ENCODE results near the gene CHEK2. TPM values are rescaled to one million over a fixed set of nuclear protein-coding genes. Genes with fewer than 3 reads are reported as not detected.
"Not testable (repeated sequence)": the region's sequence is repeated elsewhere in the genome, so short reads cannot be mapped to it uniquely, and the experiment has no call there.

Gene CHEK2
- total RNA-seq, 6 experiments from 2014 or later = 2.0 to 6.3 (median 4.2) TPM

DNA sequence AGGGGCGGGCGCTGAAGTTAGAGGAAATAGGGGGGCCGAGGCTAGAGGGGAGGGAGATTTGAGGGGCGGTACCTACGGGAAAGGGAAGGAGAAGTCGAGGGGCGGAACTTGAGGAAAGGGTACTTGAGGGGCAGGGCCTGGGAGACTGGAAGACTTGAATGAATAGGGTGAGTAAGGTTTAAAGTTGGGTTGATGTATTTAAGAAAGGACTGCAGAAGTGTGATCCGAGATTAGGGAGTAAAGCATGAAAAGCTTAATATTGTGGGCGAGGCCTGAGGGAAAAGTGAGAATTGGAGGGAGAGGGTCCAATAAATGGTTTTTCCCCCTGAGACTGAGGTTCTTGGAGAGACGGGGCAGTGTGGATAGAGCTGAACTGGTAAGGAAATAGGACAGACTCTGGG lies 942 bp upstream of the CHEK2 start:
- WGBS (ENCODE audit: insufficient coverage, low coverage, low lambda C conversion rate, missing lambda C conversion rate) = 4% methylated on average over 10 of the region's 10 CpGs
- H3K36me3 ChIP-seq = peaks cover 0 to 27% (median 2%) of the 10 kb centered on the region in 4 donors
- peak overlapping the region; percentile 95 to 97 (median 97) for H3K27ac ChIP-seq
- H3K4me3 ChIP-seq = peak overlapping the region; percentile 63 to 100 (median 99)
- ATAC-seq (no peak), DNase-seq (no peak)
- no peak for TF ChIP-seq POLR2A (IDR thresholded peaks at IDR 0.05)
- TF ChIP-seq, protein P1, sequence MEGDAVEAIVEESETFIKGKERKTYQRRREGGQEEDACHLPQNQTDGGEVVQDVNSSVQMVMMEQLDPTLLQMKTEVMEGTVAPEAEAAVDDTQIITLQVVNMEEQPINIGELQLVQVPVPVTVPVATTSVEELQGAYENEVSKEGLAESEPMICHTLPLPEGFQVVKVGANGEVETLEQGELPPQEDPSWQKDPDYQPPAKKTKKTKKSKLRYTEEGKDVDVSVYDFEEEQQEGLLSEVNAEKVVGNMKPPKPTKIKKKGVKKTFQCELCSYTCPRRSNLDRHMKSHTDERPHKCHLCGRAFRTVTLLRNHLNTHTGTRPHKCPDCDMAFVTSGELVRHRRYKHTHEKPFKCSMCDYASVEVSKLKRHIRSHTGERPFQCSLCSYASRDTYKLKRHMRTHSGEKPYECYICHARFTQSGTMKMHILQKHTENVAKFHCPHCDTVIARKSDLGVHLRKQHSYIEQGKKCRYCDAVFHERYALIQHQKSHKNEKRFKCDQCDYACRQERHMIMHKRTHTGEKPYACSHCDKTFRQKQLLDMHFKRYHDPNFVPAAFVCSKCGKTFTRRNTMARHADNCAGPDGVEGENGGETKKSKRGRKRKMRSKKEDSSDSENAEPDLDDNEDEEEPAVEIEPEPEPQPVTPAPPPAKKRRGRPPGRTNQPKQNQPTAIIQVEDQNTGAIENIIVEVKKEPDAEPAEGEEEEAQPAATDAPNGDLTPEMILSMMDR (IDR thresholded peaks at IDR 0.05) = no peak
- H3K9me3 ChIP-seq = no peaks in the 10 kb centered on the region
- H3K27me3 ChIP-seq = no peaks in the 10 kb centered on the region
- peaks cover 0 to 26% (median 7%) of the 10 kb centered on the region in 4 donors for H3K4me1 ChIP-seq
- intact Hi-C loops (cut with DNase I) = no loop called here

DNA sequence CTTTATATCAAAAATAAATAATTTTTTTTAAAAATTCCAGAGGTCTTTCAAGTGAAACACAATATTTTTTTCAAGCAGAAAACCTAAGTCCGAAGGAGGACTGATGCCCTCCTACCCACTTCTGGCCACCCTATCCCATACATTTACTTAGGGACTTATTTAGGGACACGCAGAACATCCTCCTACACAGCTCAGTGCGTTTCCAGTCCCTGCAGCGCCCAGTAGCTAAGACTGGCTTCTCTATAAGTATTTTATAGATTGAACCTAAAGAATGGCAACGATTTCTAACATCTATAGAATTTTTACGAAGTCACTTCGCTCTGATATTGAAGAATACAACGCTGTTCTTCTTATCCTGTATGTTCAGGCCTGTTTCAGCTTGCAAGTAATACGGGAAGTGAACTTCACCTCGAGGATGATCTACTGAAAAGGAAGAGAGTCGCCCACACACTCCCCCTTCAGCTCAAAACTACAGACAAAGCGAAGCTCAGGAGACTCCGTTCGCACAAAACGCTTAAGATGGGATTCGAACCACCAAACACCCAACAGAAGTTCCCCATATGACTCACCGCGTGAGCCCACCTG lies 328 bp downstream of the CHEK2 start:
- Histone ChIP-seq H3K36me3 (peaks cover 0 to 27% (median 2%) of the 10 kb centered on the region in 4 donors), H3K27ac (peak overlapping the region in 1 of 3 donors; percentile 97), H3K4me1 (peaks cover 0 to 16% (median 2%) of the 10 kb centered on the region in 4 donors), H3K9me3 (no peaks in the 10 kb centered on the region), H3K4me3 (peak overlapping the region; percentile 63 to 100 (median 99)), H3K27me3 (no peaks in the 10 kb centered on the region)
- no peak for ATAC-seq
- no peak for DNase-seq
- TF ChIP-seq POLR2A (IDR thresholded peaks at IDR 0.05) = no peak
- TF ChIP-seq, protein P1 (IDR thresholded peaks at IDR 0.05) = no peak
- WGBS (ENCODE audit: insufficient coverage, low coverage, low lambda C conversion rate, missing lambda C conversion rate) = 7% methylated on average over 18 of the region's 18 CpGs
- intact Hi-C loops (cut with DNase I) = no loop called here

DNA sequence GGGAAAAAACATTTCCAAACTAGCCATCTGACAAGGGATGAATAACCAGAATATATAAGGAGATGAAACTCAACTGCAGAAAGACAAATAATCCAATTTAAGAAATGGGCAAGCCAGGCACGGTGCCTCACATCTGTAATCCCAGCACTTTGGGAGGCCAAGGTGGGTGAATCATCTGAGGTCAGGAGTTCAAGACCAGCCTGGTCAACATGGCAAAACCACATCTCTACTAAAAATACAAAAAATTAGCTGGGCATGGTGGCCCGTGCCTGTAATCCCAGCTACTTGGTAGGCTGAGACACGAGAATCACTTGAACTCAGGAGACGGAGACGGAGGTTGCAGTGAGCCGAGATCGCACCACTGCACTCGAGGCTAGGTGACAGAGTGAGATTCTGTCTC lies 2.7 kb downstream of the CHEK2 start:
- H3K4me3 ChIP-seq; H3K36me3 ChIP-seq; intact Hi-C loops (cut with DNase I); ATAC-seq; H3K27me3 ChIP-seq; H3K27ac ChIP-seq; H3K9me3 ChIP-seq; DNase-seq: not testable (repeated sequence)
- 93% methylated on average over 8 of the region's 8 CpGs for WGBS (ENCODE audit: insufficient coverage, low coverage, low lambda C conversion rate, missing lambda C conversion rate)
- peaks cover 0 to 16% (median 2%) of the 10 kb centered on the region in 4 donors for H3K4me1 ChIP-seq

DNA sequence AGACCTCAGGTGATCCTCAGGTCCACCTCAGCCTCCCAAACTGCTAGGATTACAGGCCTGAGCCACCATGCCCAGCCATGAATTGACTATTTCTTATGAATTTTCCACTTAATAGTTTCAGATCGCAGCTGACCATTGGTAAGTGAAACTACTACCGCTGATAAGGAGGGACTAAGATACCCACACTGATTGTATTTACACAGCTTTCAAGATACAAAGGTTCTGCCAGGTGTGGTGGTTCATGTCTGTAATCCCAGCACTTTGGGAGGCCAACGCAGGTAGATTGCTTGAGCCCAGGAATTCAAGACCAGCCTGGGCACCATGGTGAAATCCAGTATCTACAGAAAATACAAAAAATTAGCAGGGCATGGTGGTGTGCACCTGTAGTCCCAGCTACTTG lies 3.9 kb downstream of the CHEK2 start:
- intact Hi-C loops (cut with DNase I) = no loop called here
- Histone ChIP-seq H3K27ac (no peak overlapping the region), H3K4me1 (peaks cover 0 to 6% (median 2%) of the 10 kb centered on the region in 4 donors), H3K4me3 (no peak overlapping the region), H3K9me3 (no peaks in the 10 kb centered on the region), H3K27me3 (no peaks in the 10 kb centered on the region), H3K36me3 (no peaks in the 10 kb centered on the region)
- TF ChIP-seq POLR2A (IDR thresholded peaks at IDR 0.05) = no peak
- TF ChIP-seq, protein P1 (IDR thresholded peaks at IDR 0.05) = no peak
- DNase-seq (no peak), ATAC-seq (no peak)
- WGBS (ENCODE audit: insufficient coverage, low coverage, low lambda C conversion rate, missing lambda C conversion rate) = 55% methylated on average over 3 of the region's 3 CpGs

DNA sequence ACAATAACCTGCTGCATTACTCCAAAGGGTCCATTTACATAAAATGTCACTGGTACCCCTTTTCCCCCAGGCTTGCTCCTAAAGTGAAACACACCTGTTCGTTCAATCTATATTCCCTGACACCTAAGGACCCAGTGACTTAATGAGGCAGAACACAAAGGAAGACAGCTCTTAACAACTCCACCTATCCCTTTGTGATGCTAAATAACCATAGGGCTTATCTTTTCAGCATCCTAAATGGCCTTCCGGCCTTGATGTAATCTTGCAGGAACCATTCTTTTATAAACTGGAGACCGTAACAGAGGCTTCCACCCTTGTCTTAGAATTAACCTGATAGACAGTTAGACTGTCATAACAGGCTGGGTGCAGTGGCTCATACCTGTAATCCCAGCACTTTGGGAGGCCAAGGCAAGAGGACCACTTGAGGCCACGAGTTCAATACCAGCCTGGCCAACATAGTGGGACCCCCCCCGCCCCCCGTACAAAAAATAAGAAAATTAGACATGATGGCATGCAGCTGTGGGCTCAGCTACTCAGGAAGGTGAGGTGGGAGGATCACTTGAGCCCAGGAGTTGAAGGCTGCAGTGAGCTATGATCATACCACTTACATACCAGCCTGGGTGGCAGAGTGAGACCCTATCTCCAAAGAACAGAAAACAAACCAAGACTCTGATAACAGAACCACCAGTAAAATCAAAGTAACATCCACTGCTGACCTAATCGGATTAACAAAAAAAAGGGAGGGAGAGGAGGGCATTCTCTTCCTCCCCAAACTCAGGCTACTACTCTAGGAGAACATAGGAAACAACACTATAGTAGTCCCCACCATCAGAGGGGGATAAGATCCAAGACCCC lies 5.1 kb downstream of the CHEK2 start:
- DNase-seq (no peak), ATAC-seq (no peak)
- 74% methylated on average over 7 of the region's 7 CpGs for WGBS (ENCODE audit: insufficient coverage, low coverage, low lambda C conversion rate, missing lambda C conversion rate)
- peaks cover 0 to 5% (median 2%) of the 10 kb centered on the region in 4 donors for H3K4me1 ChIP-seq
- no peak for TF ChIP-seq POLR2A (IDR thresholded peaks at IDR 0.05)
- TF ChIP-seq, protein P1 (IDR thresholded peaks at IDR 0.05) = no peak
- H3K27me3 ChIP-seq = no peaks in the 10 kb centered on the region
- intact Hi-C loops (cut with DNase I) = no loop called here
- no peak overlapping the region for H3K4me3 ChIP-seq
- no peaks in the 10 kb centered on the region for H3K36me3 ChIP-seq
- no peaks in the 10 kb centered on the region for H3K9me3 ChIP-seq
- H3K27ac ChIP-seq = no peak overlapping the region

Measured in right lobe of liver (tissue), 6 donors.